Right lobe of liver (tissue), 4 donors: ENCODE measurements around the gene CDHR3.

Experiments used
- CTCF ChIP-seq, 4 donors: fragments of 200-600 bp in 3 of 4; fragments of 450-650 bp in 1 of 4; IDR thresholded peaks; one replicate each; pipeline versions ENCODE4 v1.5.1 to v1.8.0; 2016 to 2022; ENCODE audit warnings: antibody characterized with exemption in 4 of 4, mild to moderate bottlenecking in 2 of 4
- POLR2A ChIP-seq: fragments of 450-650 bp; IDR thresholded peaks from one replicate; pipeline ENCODE4 v1.6.1; 2017; ENCODE audit warnings: antibody characterized with exemption, mild to moderate bottlenecking
- donor health status: DM: no; HTN: no; CAD: no.
- donor health status: DM: no; HTN: no; CAD: no.
- donor health status: DM: no; HTN: yes; CAD: no.

GRCh38 chr7:106068538-106068961 lies 105.5 kb downstream of the CDHR3 start:
- TF ChIP-seq CTCF (IDR thresholded peaks at IDR 0.05) = no peak
- TF ChIP-seq POLR2A = no peak
